Omental fat pad (tissue), 4 donors: ENCODE measurements around the gene CRLF3. TPM values are rescaled to one million over a fixed set of nuclear protein-coding genes. Genes with fewer than 3 reads are reported as not detected.
A peak's percentile ranks its signal among the peaks of the same experiment; 100 is the strongest.

Experiments
- ATAC-seq: fragments of 150-250 bp; one replicate; pipeline ENCODE4 v1.9.1; 2016; ENCODE audit warnings: mild to moderate bottlenecking, moderate library complexity; ENCODE audit not compliant: low FRiP score
- DNase-seq: peaks from one replicate; pipeline ENCODE4 v3.0.0-alpha.2; 2019; ENCODE audit warnings: low spot score
- CTCF ChIP-seq, 3 donors: fragments of 450-650 bp; IDR thresholded peaks; one replicate each; pipeline ENCODE4 v1.5.1; 2016 to 2017; ENCODE audit warnings: antibody characterized with exemption in 3 of 3, mild to moderate bottlenecking in 3 of 3, moderate library complexity in 2 of 3
- total RNA-seq, 4 donors: library from RNA; depleted of rRNA; stranded (reverse); fragments of >200 nt; gene quantifications; one replicate each; pipeline ENCODE4 v1.1.0, GENCODE V29; 2016

The CRLF3 gene, protein sequence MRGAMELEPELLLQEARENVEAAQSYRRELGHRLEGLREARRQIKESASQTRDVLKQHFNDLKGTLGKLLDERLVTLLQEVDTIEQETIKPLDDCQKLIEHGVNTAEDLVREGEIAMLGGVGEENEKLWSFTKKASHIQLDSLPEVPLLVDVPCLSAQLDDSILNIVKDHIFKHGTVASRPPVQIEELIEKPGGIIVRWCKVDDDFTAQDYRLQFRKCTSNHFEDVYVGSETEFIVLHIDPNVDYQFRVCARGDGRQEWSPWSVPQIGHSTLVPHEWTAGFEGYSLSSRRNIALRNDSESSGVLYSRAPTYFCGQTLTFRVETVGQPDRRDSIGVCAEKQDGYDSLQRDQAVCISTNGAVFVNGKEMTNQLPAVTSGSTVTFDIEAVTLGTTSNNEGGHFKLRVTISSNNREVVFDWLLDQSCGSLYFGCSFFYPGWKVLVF
- 10 to 100 TPM; 11.4 to 22.7 (median 17.1) TPM for total RNA-seq

DNA sequence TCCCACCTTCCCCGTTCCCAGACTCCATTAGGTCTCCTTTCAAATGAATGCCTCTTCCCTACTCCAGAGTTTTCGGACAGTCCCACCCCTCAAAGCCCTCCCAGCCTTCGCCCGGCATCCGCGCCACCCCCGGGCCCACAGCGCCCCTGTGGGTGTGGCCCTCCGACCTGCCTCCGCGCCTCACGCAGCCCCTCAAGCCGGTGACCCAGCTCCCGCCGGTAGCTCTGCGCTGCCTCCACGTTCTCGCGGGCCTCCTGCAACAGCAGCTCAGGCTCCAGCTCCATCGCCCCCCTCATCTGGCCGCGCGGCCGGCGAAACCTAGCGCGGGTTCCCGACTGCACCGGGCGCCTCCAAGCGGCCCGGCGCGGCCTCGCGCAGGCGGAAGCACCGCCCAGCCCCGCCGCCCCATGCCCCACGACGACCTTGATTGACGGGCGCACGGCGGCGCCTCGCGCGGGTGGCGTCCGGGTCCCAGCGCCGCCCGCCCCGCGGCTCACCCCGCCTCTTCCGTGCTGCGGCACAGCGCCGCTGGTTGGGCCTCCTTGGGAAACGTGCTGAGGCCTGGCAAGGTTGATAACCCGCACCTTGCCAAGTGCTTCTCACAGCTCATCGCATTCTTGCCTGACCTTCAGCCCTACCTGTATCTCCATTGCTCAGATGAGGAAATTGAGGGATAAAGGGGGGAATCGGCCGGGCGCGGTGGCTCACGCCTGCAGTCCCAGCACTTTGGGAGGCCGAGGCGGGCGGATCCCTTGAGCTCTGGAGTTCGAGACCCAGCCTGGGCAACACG is at the start of gene CRLF3:
CRLF3 (minus strand) TSS at position 337 of the 790 bp plus-strand sequence; CDS start at position 296, 41 bp downstream.
- DNase-seq (peak; percentile 27), ATAC-seq (peak; percentile 97)
- peak in 1 of 3 donors; percentile 33 for TF ChIP-seq CTCF (IDR thresholded peaks at IDR 0.05)

GRCh38 chr17:30869005-30869404 is 44.5 kb upstream of the CRLF3 start:
- ATAC-seq (no peak), DNase-seq (no peak)
- no peak for TF ChIP-seq CTCF (IDR thresholded peaks at IDR 0.05)

- no peak for TF ChIP-seq CTCF (IDR thresholded peaks at IDR 0.05)
- ATAC-seq (no peak), DNase-seq (no peak)
Measured at GRCh38 chr17:30864636-30865035, 40.1 kb upstream of the CRLF3 start.

DNA sequence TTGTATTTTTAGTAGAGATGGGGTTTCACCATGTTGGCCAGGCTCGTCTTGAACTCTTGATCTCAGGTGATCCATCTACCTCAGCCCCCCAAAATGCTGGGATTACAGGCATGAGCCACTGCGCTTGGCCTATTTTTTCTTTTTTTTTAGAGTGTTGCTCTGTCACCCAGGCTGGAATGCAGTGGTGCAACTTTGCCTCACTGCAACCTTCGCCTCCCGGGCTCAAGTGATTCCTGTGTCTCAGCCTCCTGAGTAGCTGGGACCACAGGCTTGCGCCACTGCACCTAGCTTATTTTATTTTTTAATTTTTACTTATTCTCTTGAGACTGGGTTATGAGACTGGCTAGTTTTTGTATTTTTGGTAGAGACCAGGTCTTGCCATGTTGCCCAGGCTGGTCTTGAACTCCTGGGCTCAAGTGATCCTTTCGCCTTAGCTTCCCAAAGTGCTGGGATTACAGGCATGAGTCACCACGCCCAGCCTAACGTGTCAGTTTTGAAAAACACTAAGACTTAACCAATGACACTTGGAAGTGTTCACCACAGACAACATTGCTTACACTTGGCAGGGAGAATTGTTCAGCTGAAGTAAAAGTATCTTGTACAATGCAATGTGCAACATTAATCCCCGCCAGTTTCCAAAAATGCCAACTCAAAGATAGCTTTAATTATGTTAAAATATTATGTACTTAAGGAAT is 34.2 kb upstream of the CRLF3 start:
- no peak for DNase-seq
- ATAC-seq: no peak
- no peak for TF ChIP-seq CTCF (IDR thresholded peaks at IDR 0.05)

- ATAC-seq (no peak), DNase-seq (no peak)
- no peak for TF ChIP-seq CTCF (IDR thresholded peaks at IDR 0.05)
Measured at GRCh38 chr17:30854146-30854545, 29.7 kb upstream of the CRLF3 start.

- no peak for ATAC-seq
- DNase-seq: no peak
- TF ChIP-seq CTCF (IDR thresholded peaks at IDR 0.05): no peak
Measured at GRCh38 chr17:30848021-30848420, 23.5 kb upstream of the CRLF3 start.
